Endothelial cell of umbilical vein (primary cell): ENCODE results near the gene ATP9B. TPM values are rescaled to one million over a fixed set of nuclear protein-coding genes. Genes with fewer than 3 reads are reported as not detected.
"Not testable (repeated sequence)": the region's sequence is repeated elsewhere in the genome, so short reads cannot be mapped to it uniquely, and the experiment has no call there.

ENCODE experiments used
- BruUV-seq: library from RNA; stranded (reverse); fragments of 400-500 nt; replicated peaks from 2 replicates; lab custom pipeline; 2021; lab: Mats Ljungman, UMichigan
- CTCF ChIA-PET: fragments of 300-600, 350-600 bp; sonication (Branson Sonifier 250); formaldehyde crosslinking; loops from one replicate; lab custom pipeline; 2021; ENCODE audit warnings: antibody characterized with exemption, inconsistent platforms; lab: Charles Lee
- POLR2A ChIA-PET: fragments of 300-600, 350-600 bp; sonication (Branson Sonifier 250); formaldehyde crosslinking; loops from one replicate; lab custom pipeline; 2021; ENCODE audit warnings: antibody characterized with exemption, inconsistent platforms; lab: Charles Lee
- DNase-seq: peaks from one replicate; pipeline ENCODE4 v3.0.0-alpha.2; 2011; ENCODE audit warnings: low read depth, low spot score
- FAIRE-seq: peaks from 2 replicates; lab custom pipeline; 2011; peaks lifted over from hg19 to GRCh38; lab: Jason Lieb, UNC
- H2AFZ ChIP-seq: 2 replicates; pipeline ENCODE4 v1.6.0; 2012; ENCODE audit warnings: low read depth, low read length, control low read depth, inconsistent platforms
- H3K27ac ChIP-seq: 2 replicates; pipeline ENCODE4 v1.5.1; 2011; ENCODE audit warnings: low read depth, mild to moderate bottlenecking, control low read depth, low read length, moderate library complexity; ENCODE audit not compliant: insufficient read depth
- H3K27me3 ChIP-seq, 2 experiments: 2 replicates each; pipeline versions ENCODE4 v1.6.0 to v1.6.1; 2011; ENCODE audit warnings: low read length in 2 of 2, mixed read lengths in 1 of 2; ENCODE audit not compliant: control insufficient read depth in 2 of 2, insufficient read depth in 2 of 2
- H3K36me3 ChIP-seq, 2 experiments: 2 replicates in 1 of 2; 3 replicates in 1 of 2; pipeline ENCODE4 v1.5.1; 2011; ENCODE audit warnings: low read length in 2 of 2, mild to moderate bottlenecking in 1 of 2, moderate library complexity in 1 of 2; ENCODE audit not compliant: control insufficient read depth in 2 of 2, insufficient read depth in 2 of 2; ENCODE audit errors: extremely low read depth in 1 of 2
- H3K4me1 ChIP-seq: 3 replicates; pipeline ENCODE4 v1.5.1; 2011; ENCODE audit warnings: mild to moderate bottlenecking, low read length; ENCODE audit not compliant: control insufficient read depth, insufficient read depth; ENCODE audit errors: extremely low read depth
- H3K4me2 ChIP-seq: 2 replicates; pipeline ENCODE4 v1.6.1; 2011; ENCODE audit warnings: low read length, control low read depth, mixed read lengths; ENCODE audit not compliant: insufficient read depth
- H3K4me3 ChIP-seq, 3 experiments: fragments of 200-600 bp in 1 of 3; sonication (generic), shearing (Covaris generic) in 1 of 3; replicated peaks in 1 of 3; 2 replicates each; pipeline ENCODE4 v1.5.1; 2011 to 2016; ENCODE audit warnings: control low read depth in 3 of 3, low read length in 3 of 3, mild to moderate bottlenecking in 2 of 3, inconsistent platforms in 1 of 3, low read depth in 1 of 3, moderate library complexity in 1 of 3; ENCODE audit not compliant: insufficient read depth in 1 of 3
- H3K79me2 ChIP-seq: 2 replicates; pipeline ENCODE4 v1.6.0; 2012; ENCODE audit warnings: low read length, inconsistent platforms; ENCODE audit not compliant: control insufficient read depth, insufficient read depth
- H3K9ac ChIP-seq: replicated peaks from 2 replicates; pipeline ENCODE3; 2011; ENCODE audit warnings: low read length, control low read depth; ENCODE audit not compliant: insufficient read depth; ENCODE audit errors: extremely low read depth
- H3K9me1 ChIP-seq: replicated peaks from 3 replicates; pipeline ENCODE4 v1.6.0; 2011; ENCODE audit warnings: mild to moderate bottlenecking, low read length; ENCODE audit not compliant: control insufficient read depth, insufficient read depth; ENCODE audit errors: extremely low read depth
- H3K9me3 ChIP-seq: replicated peaks from 2 replicates; pipeline ENCODE4 v1.5.1; 2012; ENCODE audit warnings: low read length, inconsistent platforms; ENCODE audit not compliant: control insufficient read depth, insufficient read depth
- H4K20me1 ChIP-seq: replicated peaks from 2 replicates; pipeline ENCODE3; 2011; ENCODE audit warnings: mild to moderate bottlenecking, low read length; ENCODE audit not compliant: control insufficient read depth, insufficient read depth; ENCODE audit errors: extremely low read depth
- CTCF ChIP-seq, 2 donors: IDR thresholded peaks; 1 replicate in 1 of 2; 2 replicates in 1 of 2; pipeline ENCODE4 v1.5.1; 2011; ENCODE audit warnings: low read length in 2 of 2, mild to moderate bottlenecking in 2 of 2, moderate library complexity in 2 of 2, control low read depth in 1 of 2, inconsistent platforms in 1 of 2, low read depth in 1 of 2; ENCODE audit not compliant: insufficient read depth in 1 of 2; ENCODE audit errors: extremely low read depth in 1 of 2
- EZH2 ChIP-seq: IDR thresholded peaks from 2 replicates; pipeline ENCODE4 v1.6.1; 2012; ENCODE audit warnings: borderline replicate concordance, low read depth, mild to moderate bottlenecking, moderate library complexity, low read length, inconsistent platforms; ENCODE audit not compliant: severe bottlenecking
- FOS ChIP-seq: IDR thresholded peaks from 2 replicates; pipeline ENCODE4 v1.6.1; 2011; ENCODE audit warnings: mild to moderate bottlenecking, low read length, moderate library complexity, borderline replicate concordance; ENCODE audit not compliant: insufficient read depth
- GATA2 ChIP-seq: IDR thresholded peaks from 2 replicates; pipeline ENCODE4 v1.7.0; 2011; ENCODE audit warnings: low read depth, mild to moderate bottlenecking, moderate library complexity, mixed read lengths, low read length; ENCODE audit not compliant: insufficient read length, insufficient read depth
- JUN ChIP-seq: IDR thresholded peaks from 2 replicates; pipeline ENCODE4 v1.6.1; 2011; ENCODE audit warnings: borderline replicate concordance, low read depth; ENCODE audit not compliant: insufficient read length, insufficient read depth
- MAX ChIP-seq: IDR thresholded peaks from 2 replicates; pipeline ENCODE4 v1.6.1; 2011; ENCODE audit not compliant: insufficient read depth, insufficient read length
- MYC ChIP-seq: IDR thresholded peaks from one replicate; pipeline ENCODE4 v1.6.1; 2011; ENCODE audit warnings: mild to moderate bottlenecking, low read depth, low read length
- POLR2A ChIP-seq: IDR thresholded peaks from 2 replicates; pipeline ENCODE4 v1.6.1; 2012; ENCODE audit warnings: low read depth, mild to moderate bottlenecking, control low read depth, low read length
- POLR2AphosphoS5 ChIP-seq: IDR thresholded peaks from 2 replicates; pipeline ENCODE4 v1.6.1; 2012; ENCODE audit warnings: low read depth, mild to moderate bottlenecking, control low read depth, low read length, moderate library complexity; ENCODE audit not compliant: insufficient read depth
- dilution Hi-C: fragments of 300-500 bp; cut with MboI; formaldehyde crosslinking; loops from one replicate; pipeline ENCODE4 v1.15.0; 2019; ENCODE audit warnings: low sequenced_read_pairs; ENCODE audit not compliant: extremely low pct_ligation_motif_present
- intact Hi-C: fragments of 100-400 bp; cut with micrococcal nuclease; formaldehyde crosslinking; loops from one replicate; pipeline ENCODE4 v1.10.0; 2022
- polyA plus RNA-seq, 4 experiments: library from polyadenylated mRNA; depleted of rRNA in 3 of 4; stranded (reverse) in 3 of 4; unstranded in 1 of 4; fragments of >200 nt; gene quantifications; 2 replicates each; pipeline versions ENCODE4 v1.2.1 to v1.2.3, GENCODE V29; 2011 to 2012; ENCODE audit warnings: missing spikeins in 1 of 4
- total RNA-seq: library from RNA; stranded (reverse); gene quantifications from 2 replicates; pipeline ENCODE4 v1.2.3, GENCODE V29; 2021

The ATP9B gene
- total and polyA plus RNA-seq, 2 donors (not counting 3 experiments of a cell fraction or from before 2014, with no cell fraction given), result 14.6 to 18.2 TPM

GRCh38 chr18:79327199-79327721 is 258.1 kb downstream of the ATP9B start:
- no TSS peak for BruUV-seq
- no peak for FAIRE-seq
- POLR2A ChIA-PET, result no interaction called here

GRCh38 chr18:79327915-79328314 is 258.7 kb downstream of the ATP9B start:
- BruUV-seq, H3K9me1 ChIP-seq, H3K9ac ChIP-seq, H3K9me3 ChIP-seq, DNase-seq, H3K36me3 ChIP-seq, H4K20me1 ChIP-seq, FAIRE-seq, H3K27me3 ChIP-seq, H2AFZ ChIP-seq, H3K4me1 ChIP-seq, H3K27ac ChIP-seq, H3K79me2 ChIP-seq, CTCF ChIA-PET, H3K4me3 ChIP-seq, dilution Hi-C loops, H3K4me2 ChIP-seq, intact Hi-C loops, POLR2A ChIA-PET: not testable (repeated sequence)

More at GRCh38 chr18:79327199-79327721, 258.1 kb downstream of the ATP9B start:
- H2AFZ ChIP-seq, result no peak overlapping the region
- H3K4me1 ChIP-seq, result no peaks in the 10 kb centered on the region
- dilution Hi-C loops, result no loop called here
- no peaks in the 10 kb centered on the region for H3K79me2 ChIP-seq
- CTCF ChIA-PET, result no interaction called here
- no peaks in the 10 kb centered on the region for H3K9me1 ChIP-seq
- H3K9ac ChIP-seq, result no peak overlapping the region
- no peak for TF ChIP-seq MAX
- no peak for TF ChIP-seq MYC
- no peak for TF ChIP-seq POLR2A
- no peak for TF ChIP-seq POLR2AphosphoS5
- TF ChIP-seq JUN, result no peak
- no peak for TF ChIP-seq GATA2
- TF ChIP-seq FOS, result no peak
- no peak for TF ChIP-seq CTCF (IDR thresholded peaks at IDR 0.05; ENCODE audit: extremely low read depth in 1 of 2, insufficient read depth in 1 of 2, low read depth in 1 of 2, low read length in 2 of 2)
- TF ChIP-seq EZH2, result no peak
- H3K27ac ChIP-seq, result no peak overlapping the region
- H3K36me3 ChIP-seq, result no peaks in the 10 kb centered on the region
- DNase-seq, result no peak
- intact Hi-C loops, result no loop called here
- no peak overlapping the region for H3K4me3 ChIP-seq
- no peak overlapping the region for H3K4me2 ChIP-seq
- no peaks in the 10 kb centered on the region for H4K20me1 ChIP-seq
- no peaks in the 10 kb centered on the region for H3K9me3 ChIP-seq
- H3K27me3 ChIP-seq, result no peaks in the 10 kb centered on the region
